ENCODE results near the gene TMTC1.

DNA sequence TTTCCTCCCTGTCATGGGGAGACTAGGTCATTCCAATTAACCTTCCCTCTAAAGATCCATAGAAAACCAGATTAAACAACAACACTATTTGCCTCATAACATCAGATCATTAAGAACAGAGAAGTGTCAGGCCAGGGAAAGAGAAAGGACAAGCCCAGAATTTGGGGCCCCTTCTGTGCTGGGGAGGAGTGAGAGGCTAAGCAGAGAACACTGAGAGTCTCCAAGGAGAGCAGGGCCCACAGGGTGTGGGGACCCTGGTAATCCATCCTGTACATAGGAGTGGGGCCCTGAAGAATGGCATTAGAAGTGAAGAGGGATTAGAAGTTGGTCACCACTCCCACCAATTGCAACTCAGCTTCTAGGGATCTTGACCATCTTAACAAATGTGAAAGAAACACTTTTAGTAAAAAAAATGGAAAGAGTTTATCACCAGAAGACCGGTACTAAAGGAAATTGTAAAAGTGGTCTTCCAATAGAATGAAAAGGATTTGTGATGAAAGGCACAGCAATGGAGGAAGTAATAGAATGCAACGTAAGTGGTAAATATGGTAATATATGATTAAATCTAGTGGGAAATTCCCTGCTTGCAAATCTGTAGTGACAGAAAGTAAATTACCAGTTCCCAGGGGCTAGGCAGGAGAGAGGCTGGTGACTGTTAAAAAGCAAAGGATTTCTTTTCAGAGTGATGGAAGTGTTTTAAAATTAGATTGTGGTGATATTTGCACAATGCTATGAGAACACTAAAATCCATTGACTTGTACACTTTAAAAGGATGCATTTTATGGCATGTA is 14.0 kb upstream of the TMTC1 start:
- TF ChIP-seq POLR2AphosphoS5 (IDR thresholded peaks at IDR 0.05), result no peak
- TF ChIP-seq, protein P1, sequence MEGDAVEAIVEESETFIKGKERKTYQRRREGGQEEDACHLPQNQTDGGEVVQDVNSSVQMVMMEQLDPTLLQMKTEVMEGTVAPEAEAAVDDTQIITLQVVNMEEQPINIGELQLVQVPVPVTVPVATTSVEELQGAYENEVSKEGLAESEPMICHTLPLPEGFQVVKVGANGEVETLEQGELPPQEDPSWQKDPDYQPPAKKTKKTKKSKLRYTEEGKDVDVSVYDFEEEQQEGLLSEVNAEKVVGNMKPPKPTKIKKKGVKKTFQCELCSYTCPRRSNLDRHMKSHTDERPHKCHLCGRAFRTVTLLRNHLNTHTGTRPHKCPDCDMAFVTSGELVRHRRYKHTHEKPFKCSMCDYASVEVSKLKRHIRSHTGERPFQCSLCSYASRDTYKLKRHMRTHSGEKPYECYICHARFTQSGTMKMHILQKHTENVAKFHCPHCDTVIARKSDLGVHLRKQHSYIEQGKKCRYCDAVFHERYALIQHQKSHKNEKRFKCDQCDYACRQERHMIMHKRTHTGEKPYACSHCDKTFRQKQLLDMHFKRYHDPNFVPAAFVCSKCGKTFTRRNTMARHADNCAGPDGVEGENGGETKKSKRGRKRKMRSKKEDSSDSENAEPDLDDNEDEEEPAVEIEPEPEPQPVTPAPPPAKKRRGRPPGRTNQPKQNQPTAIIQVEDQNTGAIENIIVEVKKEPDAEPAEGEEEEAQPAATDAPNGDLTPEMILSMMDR (IDR thresholded peaks at IDR 0.05 in 8 of 11, conservative IDR thresholded peaks at IDR 0.05 in 3 of 11), result no peak

All from spleen (tissue), 7 donors.